ENCODE data around the gene SALL2. TPM values are rescaled to one million over a fixed set of nuclear protein-coding genes. Genes with fewer than 3 reads are reported as not detected.

SALL2 gene
- total and polyA plus RNA-seq, 5 experiments from 2014 or later, result 2.5 to 6.7 (median 3.8) TPM

DNA sequence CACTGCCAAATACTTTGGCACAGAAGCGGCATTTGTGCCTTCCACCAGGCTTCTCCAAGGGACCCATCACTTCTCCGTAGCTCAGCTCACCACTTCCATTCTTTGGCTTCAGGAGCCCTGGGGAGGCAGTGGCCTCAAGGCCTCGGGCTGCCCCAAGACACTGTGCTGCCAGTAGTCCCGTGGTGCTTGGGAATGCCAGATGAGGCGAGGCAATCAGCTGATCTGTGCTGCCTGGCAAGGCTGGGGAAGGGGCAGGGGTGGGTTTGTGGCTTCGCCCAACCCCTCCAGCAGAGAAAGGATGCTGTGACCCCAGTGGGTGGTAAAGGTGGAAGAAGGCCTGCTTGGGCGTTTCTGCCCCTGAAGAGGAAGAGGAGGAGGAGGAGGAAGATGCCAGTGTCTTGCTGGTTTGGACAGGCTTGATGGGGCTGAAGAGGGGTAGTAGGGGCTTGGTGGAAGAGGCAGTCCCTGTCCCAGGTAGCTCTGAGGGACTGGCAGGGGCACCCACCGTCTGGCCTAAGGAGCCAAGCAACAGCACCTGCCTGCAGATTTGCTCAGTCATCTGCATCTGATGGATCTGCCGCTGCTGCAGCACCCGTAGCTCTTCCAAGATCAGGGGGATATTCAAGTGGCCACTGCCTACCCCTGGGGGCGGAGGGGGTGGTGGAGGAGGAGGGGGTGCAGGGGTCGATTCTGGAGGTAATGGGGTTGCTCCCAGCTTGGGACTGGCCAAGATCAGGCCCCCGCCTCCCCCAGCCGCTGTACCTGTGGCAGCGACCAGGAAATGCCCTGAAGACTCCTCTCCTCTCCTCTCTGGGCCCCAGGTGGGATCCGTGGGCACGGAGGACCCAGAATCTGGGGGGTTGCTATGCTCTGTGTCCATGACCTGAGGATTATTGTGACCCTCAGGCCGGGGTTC is 1.3 kb downstream of the SALL2 start:
- Mint-ChIP-seq H3K36me3 (no peaks in the 10 kb centered on the region), H3K4me1 (peaks cover 9 to 35% (median 19%) of the 10 kb centered on the region in 4 donors), H3K27me3 (peaks cover 0 to 1% (median 0%) of the 10 kb centered on the region in 5 donors), H3K9me3 (no peaks in the 10 kb centered on the region), H3K27ac (peak overlapping the region; percentile 47 to 94 (median 82)), H3K4me3 (peak overlapping the region; percentile 77 to 96 (median 88))
- POLR2A ChIA-PET, result interaction anchor here (0.6 to 4.8 kb wide), 3 partner anchors 13 to 254 kb away, joined by 4 to 46 read pairs (median 4); partner anchors contain the start of gene METTL3
- no peak for DNase-seq
- no peak for ATAC-seq

DNA sequence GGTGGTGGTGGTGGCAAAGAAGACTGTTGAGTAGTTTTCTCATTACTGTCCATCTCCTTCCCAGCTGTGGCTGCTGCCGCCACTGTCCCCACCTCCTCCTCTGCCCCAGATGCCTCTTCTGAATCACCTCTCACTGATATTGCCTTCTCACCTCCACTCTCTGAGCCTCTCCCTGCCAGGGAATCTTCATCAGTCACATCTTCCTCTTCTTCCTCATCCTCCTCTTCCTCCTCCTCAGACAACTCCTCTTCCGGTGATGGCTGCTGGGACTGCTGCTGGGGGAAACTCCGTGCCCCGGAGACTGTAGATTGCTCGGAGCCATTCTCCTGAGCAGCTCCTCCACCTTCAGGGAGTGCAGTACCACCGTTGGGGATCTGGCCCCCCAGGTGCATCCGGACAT is 2.9 kb downstream of the SALL2 start:
- H3K4me1 Mint-ChIP-seq, result peaks cover 9 to 35% (median 19%) of the 10 kb centered on the region in 4 donors
- POLR2A ChIA-PET, result interaction anchor here (0.5 to 2.2 kb wide), 4 partner anchors 12 to 66 kb away, joined by 4 to 7 read pairs (median 4); partner anchors contain the start of gene METTL3
- no peak for ATAC-seq
- no peaks in the 10 kb centered on the region for H3K36me3 Mint-ChIP-seq
- no peak for DNase-seq
- H3K9me3 Mint-ChIP-seq, result no peaks in the 10 kb centered on the region
- H3K27me3 Mint-ChIP-seq, result peaks cover 0 to 1% (median 0%) of the 10 kb centered on the region in 5 donors
- H3K27ac Mint-ChIP-seq, result peak overlapping the region in 3 of 10 donors; percentile 25 to 40 (median 39)
- peak overlapping the region in 1 of 10 donors; percentile 43 for H3K4me3 Mint-ChIP-seq

DNA sequence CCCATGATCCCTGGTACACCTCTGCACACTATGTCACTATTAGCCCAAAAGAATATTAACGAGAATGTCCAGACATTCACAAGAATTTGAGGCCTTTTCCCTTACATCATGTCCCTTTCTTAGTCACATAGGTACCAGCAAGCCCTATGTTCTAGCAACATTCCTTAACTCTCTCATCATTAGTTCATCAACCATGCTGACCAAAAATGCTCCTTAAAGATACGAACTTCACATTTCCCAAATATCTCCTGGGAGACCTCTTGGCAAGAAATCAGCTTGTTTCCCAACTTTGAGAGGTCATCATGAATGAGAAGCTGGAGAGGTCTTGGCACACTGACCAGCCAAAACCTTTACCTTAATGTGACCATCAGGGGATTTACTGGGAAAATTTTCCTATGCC is 4.6 kb downstream of the SALL2 start:
- peaks cover 5 to 24% (median 9%) of the 10 kb centered on the region in 4 donors for H3K4me1 Mint-ChIP-seq
- no peak overlapping the region for H3K4me3 Mint-ChIP-seq
- peaks cover 0 to 3% (median 0%) of the 10 kb centered on the region in 5 donors for H3K27me3 Mint-ChIP-seq
- no peaks in the 10 kb centered on the region for H3K36me3 Mint-ChIP-seq
- no peaks in the 10 kb centered on the region for H3K9me3 Mint-ChIP-seq
- ATAC-seq, result no peak
- DNase-seq, result no peak
- H3K27ac Mint-ChIP-seq, result no peak overlapping the region
- POLR2A ChIA-PET, result no interaction called here

DNA sequence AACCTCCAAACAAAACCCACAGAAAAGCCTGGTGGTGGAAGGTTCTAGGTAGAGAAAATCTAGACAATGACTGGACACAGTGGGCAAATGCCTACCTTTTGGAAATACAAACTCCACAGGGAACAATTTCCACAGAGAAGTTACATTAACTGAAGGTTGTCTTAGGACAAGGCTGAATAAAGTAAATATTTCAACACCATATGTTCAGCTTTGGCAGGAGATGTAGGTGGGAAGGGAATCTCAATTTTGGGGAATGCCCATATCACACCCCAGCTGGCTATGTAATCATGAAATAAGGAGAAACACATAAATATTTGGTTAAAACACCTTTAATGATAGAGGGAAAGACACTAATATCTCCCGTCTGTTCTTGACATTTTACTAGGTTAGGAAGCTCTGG is 5.4 kb downstream of the SALL2 start:
- ATAC-seq, result no peak

DNA sequence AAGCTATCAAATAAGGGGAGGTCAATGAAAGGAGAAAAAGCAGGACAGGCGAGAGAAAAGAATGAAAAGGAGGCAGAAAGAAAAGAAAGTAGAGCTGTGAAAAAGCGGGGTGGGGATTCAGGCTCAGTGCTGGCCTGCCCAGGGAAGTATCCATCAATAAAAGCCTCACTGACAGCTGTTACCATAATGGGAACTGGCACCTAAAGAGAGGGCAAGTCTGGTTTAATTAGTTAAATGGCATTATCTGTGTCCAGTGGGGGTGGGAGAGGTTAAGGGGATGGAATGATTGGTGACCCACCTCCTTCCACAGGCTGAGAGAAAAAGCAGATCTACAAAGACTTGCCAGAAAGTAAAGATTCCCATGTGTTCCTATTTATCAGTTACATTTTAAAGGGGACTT is 7.4 kb downstream of the SALL2 start:
- H3K27ac Mint-ChIP-seq, result no peak overlapping the region
- no peaks in the 10 kb centered on the region for H3K9me3 Mint-ChIP-seq
- H3K36me3 Mint-ChIP-seq, result no peaks in the 10 kb centered on the region
- H3K27me3 Mint-ChIP-seq, result peaks cover 0 to 3% (median 0%) of the 10 kb centered on the region in 5 donors
- no peak for DNase-seq
- H3K4me3 Mint-ChIP-seq, result no peak overlapping the region
- POLR2A ChIA-PET, result no interaction called here
- H3K4me1 Mint-ChIP-seq, result peaks cover 0 to 7% (median 2%) of the 10 kb centered on the region in 4 donors
- ATAC-seq, result no peak

More for the DNA sequence above, 5.4 kb downstream of the SALL2 start:
- peak overlapping the region in 1 of 10 donors; percentile 24 for H3K27ac Mint-ChIP-seq
- H3K27me3 Mint-ChIP-seq, result peaks cover 0 to 3% (median 0%) of the 10 kb centered on the region in 5 donors
- no peak for DNase-seq
- no peak overlapping the region for H3K4me3 Mint-ChIP-seq
- peaks cover 5 to 20% (median 9%) of the 10 kb centered on the region in 4 donors for H3K4me1 Mint-ChIP-seq
- POLR2A ChIA-PET, result no interaction called here
- H3K36me3 Mint-ChIP-seq, result no peaks in the 10 kb centered on the region
- H3K9me3 Mint-ChIP-seq, result no peaks in the 10 kb centered on the region

DNA sequence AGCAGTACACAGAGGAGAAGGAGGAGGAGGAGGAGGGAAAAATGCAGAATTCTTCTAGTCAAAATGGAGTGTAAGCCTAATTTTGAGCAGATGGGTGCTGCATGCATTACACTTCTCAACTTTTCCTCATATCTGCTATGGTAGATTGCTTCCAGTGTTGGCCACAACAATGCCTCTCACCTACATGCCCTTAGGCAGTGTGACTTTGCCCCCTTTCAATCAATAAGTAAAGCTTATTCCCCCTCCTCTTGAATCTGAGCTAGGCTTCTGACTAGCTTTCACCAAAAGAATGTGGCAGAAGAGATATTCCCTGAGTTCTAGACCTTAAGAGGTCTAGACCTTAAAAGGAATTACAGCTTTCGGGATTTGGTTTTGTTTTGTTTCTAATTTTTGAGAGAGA is 11.8 kb downstream of the SALL2 start:
- no peak for DNase-seq
- Mint-ChIP-seq H3K36me3 (peaks cover 0 to 7% (median 0%) of the 10 kb centered on the region in 3 donors), H3K4me1 (peaks cover 15 to 25% (median 20%) of the 10 kb centered on the region in 4 donors), H3K27ac (no peak overlapping the region), H3K27me3 (peaks cover 0 to 3% (median 0%) of the 10 kb centered on the region in 5 donors), H3K9me3 (peaks cover 0 to 3% (median 0%) of the 10 kb centered on the region in 9 donors), H3K4me3 (no peak overlapping the region)
- no peak for ATAC-seq
- POLR2A ChIA-PET, result no interaction called here

DNA sequence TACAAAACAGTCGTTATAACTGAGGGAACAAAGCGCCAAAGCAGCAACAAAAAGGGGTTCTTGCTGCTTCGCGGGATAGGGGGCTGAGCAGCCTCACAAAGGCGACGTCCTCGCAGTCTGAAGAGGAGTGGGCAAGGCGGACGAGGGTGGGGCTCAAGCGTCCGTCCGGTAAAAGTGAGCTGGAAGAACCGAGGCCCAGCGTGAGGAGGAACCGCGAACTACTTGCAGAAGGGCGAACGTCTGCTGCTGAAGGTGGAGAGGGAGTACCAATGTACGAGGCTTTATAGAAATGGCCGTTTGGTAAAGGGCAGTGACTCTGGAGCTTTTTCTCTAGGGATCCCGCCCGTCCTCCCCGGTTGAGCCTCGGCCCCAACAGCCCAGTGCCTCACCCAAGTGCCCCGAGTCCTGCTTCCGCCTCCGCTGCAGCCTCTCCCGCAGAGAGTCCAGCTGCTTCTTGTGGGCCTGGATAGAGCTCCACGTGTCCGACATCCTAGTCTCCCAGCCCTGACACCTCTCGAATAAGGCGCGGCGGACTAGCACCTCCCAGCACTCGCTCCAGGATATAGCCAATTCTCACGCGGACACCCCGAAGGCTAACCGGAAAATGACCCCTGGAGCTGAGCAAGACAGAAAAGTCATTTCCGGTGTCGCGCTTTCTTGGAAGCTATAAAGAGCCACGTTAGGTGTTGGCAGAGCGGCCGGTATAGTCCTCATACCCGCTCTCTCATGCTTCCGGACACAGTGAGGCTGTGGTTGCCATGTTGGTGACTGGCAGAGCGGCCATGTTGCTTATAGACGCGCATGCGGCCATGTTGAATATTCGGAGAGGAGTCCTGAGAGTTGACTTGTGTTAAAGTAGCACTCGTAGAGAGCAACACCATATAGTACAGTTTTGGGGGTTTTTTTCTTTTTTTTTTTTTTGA is 15.2 kb downstream of the SALL2 start, which contains the start of gene METTL3:
METTL3 (minus strand) TSS at position 606 of the 923 bp plus-strand sequence; CDS start at position 489, 117 bp downstream.
- DNase-seq (peak; percentile 76 to 98 (median 92)), ATAC-seq (peak; percentile 99)
- no peaks in the 10 kb centered on the region for H3K27me3 Mint-ChIP-seq
- peaks cover 0 to 3% (median 0%) of the 10 kb centered on the region in 9 donors for H3K9me3 Mint-ChIP-seq
- H3K4me1 Mint-ChIP-seq, result peaks cover 19 to 44% (median 39%) of the 10 kb centered on the region in 4 donors
- peaks cover 0 to 17% (median 11%) of the 10 kb centered on the region in 3 donors for H3K36me3 Mint-ChIP-seq
- POLR2A ChIA-PET, result interaction anchor here (0.6 to 3.8 kb wide), 18 partner anchors 8 to 1255 kb away, joined by 3 to 46 read pairs (median 3); partner anchors contain the start of genes CHD8, OXA1L, RAB2B and SALL2
- H3K27ac Mint-ChIP-seq, result peak within 1 kb of the TSS; percentile 96 to 99 (median 98)
- peak within 1 kb of the TSS; percentile 92 to 99 (median 98) for H3K4me3 Mint-ChIP-seq

DNA sequence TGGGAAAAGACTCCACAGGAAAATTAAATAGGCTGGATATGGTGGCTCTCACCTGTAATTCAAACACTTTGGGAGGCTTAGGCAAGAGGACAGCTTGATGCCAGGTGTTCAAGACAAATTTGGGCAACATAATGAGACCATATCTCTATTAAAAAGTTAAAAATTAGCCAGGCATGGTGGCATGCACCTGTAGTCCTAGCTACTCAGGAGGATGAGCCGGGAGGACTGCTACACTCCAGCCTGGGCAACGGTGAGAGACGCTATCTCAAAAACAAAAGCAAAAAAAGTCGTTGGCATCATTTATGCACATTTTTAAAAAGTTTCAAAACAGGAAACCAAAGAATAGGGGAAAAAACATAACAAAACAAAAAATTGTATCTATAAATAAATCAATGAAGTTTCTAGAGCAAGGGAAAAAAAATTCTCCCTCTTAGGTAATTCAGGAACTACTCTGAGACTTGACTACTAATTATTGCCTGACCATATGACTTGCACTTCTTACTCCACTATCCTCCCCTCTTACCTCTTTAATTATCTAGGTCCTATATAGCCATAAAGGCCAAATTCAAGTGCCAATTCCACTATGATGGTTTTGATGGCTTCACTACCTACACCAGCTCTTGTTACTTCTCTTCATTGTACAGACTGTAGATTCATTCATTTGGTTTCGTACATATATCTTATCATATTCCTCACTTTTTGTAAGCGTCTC is 16.6 kb downstream of the SALL2 start:
- Mint-ChIP-seq H3K27me3 (no peaks in the 10 kb centered on the region), H3K27ac (peak overlapping the region in 8 of 10 donors; percentile 98 to 99 (median 98)), H3K4me3 (peak overlapping the region; percentile 92 to 99 (median 98)), H3K9me3 (peaks cover 0 to 3% (median 0%) of the 10 kb centered on the region in 9 donors), H3K4me1 (peaks cover 21 to 54% (median 49%) of the 10 kb centered on the region in 4 donors), H3K36me3 (peaks cover 2 to 23% (median 11%) of the 10 kb centered on the region in 3 donors)
- POLR2A ChIA-PET, result interaction anchor here (2.3 to 3.8 kb wide), 3 partner anchors 17 to 54 kb away, joined by 25 to 46 read pairs (median 31); partner anchors contain the start of genes CHD8, RAB2B, SALL2 and TOX4
- ATAC-seq, result no peak
- no peak for DNase-seq

DNA sequence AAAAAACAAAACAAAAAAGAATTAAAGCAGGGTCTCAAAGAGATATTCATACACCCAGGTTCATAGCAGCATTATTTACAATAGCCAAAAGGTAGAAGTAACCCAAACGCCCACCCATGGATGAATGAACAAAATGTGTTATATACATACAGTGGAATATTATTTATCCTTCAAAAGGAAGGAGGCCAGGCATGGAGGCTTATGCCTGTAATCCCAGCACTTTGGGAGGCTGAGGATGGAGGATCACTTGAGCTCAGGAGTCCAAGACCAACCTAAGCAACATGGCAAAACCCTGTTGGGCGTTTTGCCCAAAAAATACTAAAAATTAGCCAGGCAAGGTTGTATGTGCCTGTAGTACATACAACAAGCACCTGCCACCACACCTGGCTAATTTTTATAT is 19.6 kb downstream of the SALL2 start:
- H3K9me3 Mint-ChIP-seq, result peaks cover 0 to 3% (median 0%) of the 10 kb centered on the region in 9 donors
- DNase-seq (no peak), ATAC-seq (no peak)
- peaks cover 19 to 57% (median 53%) of the 10 kb centered on the region in 4 donors for H3K4me1 Mint-ChIP-seq
- POLR2A ChIA-PET, result no interaction called here
- H3K27ac Mint-ChIP-seq, result no peak overlapping the region
- H3K36me3 Mint-ChIP-seq, result peaks cover 2 to 44% (median 10%) of the 10 kb centered on the region in 3 donors
- H3K27me3 Mint-ChIP-seq, result no peaks in the 10 kb centered on the region
- H3K4me3 Mint-ChIP-seq, result no peak overlapping the region

DNA sequence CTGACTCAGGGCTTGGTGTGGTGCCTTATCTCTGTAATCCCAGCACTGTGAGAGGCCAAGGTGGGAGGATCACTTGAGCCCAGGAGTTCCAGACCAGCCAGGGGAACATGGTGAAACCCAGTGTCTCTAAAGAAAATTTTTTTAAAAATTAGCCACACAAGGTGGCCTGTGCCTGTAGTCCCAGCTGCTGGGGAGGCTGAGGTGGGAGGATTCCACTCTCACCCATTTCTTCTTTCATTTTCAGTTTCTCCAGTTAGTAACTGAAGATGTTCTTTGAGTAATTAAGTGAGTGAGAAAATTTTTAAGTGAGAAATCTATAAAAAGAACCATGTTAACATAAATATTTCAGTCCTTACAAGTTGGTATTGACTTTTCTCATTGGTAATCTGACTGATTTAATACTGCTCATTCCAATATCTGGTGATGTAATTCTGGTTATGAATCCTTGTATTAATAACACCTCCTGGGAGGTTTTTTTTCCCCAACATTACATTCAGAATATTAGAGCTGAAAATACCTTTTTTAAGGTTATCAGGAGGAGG is 21.1 kb downstream of the SALL2 start:
- H3K27me3 Mint-ChIP-seq, result no peaks in the 10 kb centered on the region
- H3K27ac Mint-ChIP-seq, result peak overlapping the region in 7 of 10 donors; percentile 25 to 73 (median 51)
- POLR2A ChIA-PET, result no interaction called here
- peaks cover 16 to 51% (median 45%) of the 10 kb centered on the region in 4 donors for H3K4me1 Mint-ChIP-seq
- DNase-seq, result no peak
- no peak overlapping the region for H3K4me3 Mint-ChIP-seq
- H3K9me3 Mint-ChIP-seq, result no peaks in the 10 kb centered on the region
- peak in 1 of 2 donors; percentile 28 for ATAC-seq
- H3K36me3 Mint-ChIP-seq, result peaks cover 2 to 58% (median 4%) of the 10 kb centered on the region in 3 donors

DNA sequence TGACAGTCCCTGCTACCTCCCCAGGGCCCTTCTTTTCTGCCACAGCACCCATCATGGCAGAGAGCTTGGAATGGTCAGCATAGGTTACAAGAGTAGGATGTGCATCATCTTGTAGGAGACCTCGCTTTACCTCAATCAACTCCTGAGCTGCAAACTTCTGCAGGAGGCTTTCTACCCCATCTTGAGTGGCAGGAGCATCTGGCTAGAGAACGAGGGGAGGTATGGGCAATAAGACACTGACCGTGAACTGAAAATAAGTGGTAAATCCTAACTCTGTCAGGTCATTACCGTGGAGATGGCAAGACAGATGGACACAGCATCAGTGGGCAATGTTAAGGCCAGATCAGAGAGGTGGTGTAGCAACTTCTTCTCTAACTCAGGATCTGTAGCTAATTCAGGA is 22.8 kb downstream of the SALL2 start:
- Mint-ChIP-seq H3K27me3 (no peaks in the 10 kb centered on the region), H3K27ac (peak overlapping the region in 3 of 10 donors; percentile 10 to 56 (median 37)), H3K4me3 (no peak overlapping the region), H3K36me3 (peaks cover 4 to 75% (median 9%) of the 10 kb centered on the region in 3 donors), H3K4me1 (peaks cover 17 to 52% (median 44%) of the 10 kb centered on the region in 4 donors), H3K9me3 (no peaks in the 10 kb centered on the region)
- ATAC-seq (no peak), DNase-seq (no peak)
- POLR2A ChIA-PET, result interaction anchor here (1.0 to 1.4 kb wide), 2 partner anchors 8 to 27 kb away, joined by 4 read pairs; partner anchors contain the start of genes METTL3, RAB2B and TOX4

All from naive thymus-derived CD8-positive, alpha-beta T cell (primary cell).